HEK293 (cell line): ENCODE measurements around the gene SPACA6.

Experiments used
- MEIS1 ChIP-seq: sonication (generic); formaldehyde crosslinking; IDR thresholded peaks from 2 replicates; pipeline ENCODE4 v1.8.1; 2022; ENCODE audit warnings: missing genetic modification reagents, mild to moderate bottlenecking, borderline replicate concordance
- REPIN1 ChIP-seq: fragments of 450-650 bp; formaldehyde crosslinking; IDR thresholded peaks from 2 replicates; pipeline ENCODE4 v1.5.1; 2017; ENCODE audit warnings: missing biosample characterization, missing genetic modification characterization, low read depth
- TCF7L2 ChIP-seq: IDR thresholded peaks from 2 replicates; pipeline ENCODE4 v1.6.1; 2011; ENCODE audit warnings: low read depth, mild to moderate bottlenecking, inconsistent platforms, low read length, moderate library complexity, borderline replicate concordance
- ZNF23 ChIP-seq: fragments of 450-650 bp; formaldehyde crosslinking; IDR thresholded peaks from 2 replicates; pipeline ENCODE4 v1.5.1; 2016; ENCODE audit warnings: missing biosample characterization, missing genetic modification characterization, borderline replicate concordance
- ZNF530 ChIP-seq: fragments of 450-650 bp; formaldehyde crosslinking; IDR thresholded peaks from 2 replicates; pipeline ENCODE4 v1.5.1; 2016; ENCODE audit warnings: low read depth, missing biosample characterization, missing genetic modification characterization
- ZNF544 ChIP-seq: fragments of 450-650 bp; formaldehyde crosslinking; IDR thresholded peaks from 2 replicates; pipeline ENCODE4 v1.5.0; 2017; ENCODE audit warnings: missing biosample characterization, missing genetic modification characterization
- ZNF664 ChIP-seq: fragments of 450-650 bp; formaldehyde crosslinking; IDR thresholded peaks from 2 replicates; pipeline ENCODE4 v1.5.1; 2016; ENCODE audit warnings: missing biosample characterization, missing genetic modification characterization
- TF ChIP-seq, protein P1 (sequence below): fragments of 450-650 bp; formaldehyde crosslinking; IDR thresholded peaks from 2 replicates; pipeline ENCODE4 v1.5.1; 2016; ENCODE audit warnings: missing biosample characterization, missing genetic modification characterization
- TF ChIP-seq, protein P2 (sequence below): fragments of 450-650 bp; formaldehyde crosslinking; IDR thresholded peaks from 2 replicates; pipeline ENCODE4 v1.5.1; 2016; ENCODE audit warnings: missing biosample characterization, missing genetic modification characterization

DNA sequence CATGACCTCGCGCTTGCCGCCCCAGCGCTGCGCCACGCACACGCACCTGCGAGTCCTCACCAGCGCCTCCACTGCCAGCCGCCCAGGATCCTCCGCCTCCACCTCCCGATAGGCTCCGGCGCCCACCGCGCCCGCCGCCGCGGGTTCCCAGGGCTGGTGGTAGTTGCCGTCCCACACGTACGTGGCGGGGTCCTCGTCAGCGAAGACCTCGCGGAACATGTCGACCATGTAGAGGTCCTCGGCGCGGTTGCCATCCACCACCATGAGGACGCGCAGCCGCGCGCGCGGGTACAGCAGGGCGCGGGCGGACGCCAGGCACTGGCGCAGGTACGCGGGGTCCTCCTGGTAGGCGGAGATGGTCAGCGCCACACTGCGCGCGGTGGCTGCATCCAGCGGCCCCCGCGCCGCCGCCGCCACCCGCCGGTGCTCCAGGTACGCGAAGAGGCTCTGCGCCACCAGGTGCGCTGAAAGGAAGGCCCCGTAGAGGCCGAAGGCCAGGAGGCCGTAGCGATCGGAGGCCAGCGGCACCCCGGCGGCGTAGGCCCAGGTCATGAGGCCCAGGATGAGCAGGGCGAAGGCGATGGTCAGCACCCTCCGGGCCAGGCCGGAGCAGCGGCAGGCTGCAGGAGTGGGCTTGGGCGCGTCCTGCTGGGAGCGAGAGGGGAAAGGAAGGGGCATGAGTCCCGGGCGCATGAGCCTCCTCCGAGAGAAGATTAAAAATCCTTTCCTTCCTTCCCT, 26.3 kb downstream of the SPACA6 start:
- no peak for TF ChIP-seq TCF7L2
- TF ChIP-seq, protein P1, sequence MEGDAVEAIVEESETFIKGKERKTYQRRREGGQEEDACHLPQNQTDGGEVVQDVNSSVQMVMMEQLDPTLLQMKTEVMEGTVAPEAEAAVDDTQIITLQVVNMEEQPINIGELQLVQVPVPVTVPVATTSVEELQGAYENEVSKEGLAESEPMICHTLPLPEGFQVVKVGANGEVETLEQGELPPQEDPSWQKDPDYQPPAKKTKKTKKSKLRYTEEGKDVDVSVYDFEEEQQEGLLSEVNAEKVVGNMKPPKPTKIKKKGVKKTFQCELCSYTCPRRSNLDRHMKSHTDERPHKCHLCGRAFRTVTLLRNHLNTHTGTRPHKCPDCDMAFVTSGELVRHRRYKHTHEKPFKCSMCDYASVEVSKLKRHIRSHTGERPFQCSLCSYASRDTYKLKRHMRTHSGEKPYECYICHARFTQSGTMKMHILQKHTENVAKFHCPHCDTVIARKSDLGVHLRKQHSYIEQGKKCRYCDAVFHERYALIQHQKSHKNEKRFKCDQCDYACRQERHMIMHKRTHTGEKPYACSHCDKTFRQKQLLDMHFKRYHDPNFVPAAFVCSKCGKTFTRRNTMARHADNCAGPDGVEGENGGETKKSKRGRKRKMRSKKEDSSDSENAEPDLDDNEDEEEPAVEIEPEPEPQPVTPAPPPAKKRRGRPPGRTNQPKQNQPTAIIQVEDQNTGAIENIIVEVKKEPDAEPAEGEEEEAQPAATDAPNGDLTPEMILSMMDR (tag by site-specific recombination): no peak
- no peak for TF ChIP-seq ZNF544 (tag by site-specific recombination)
- no peak for TF ChIP-seq MEIS1 (CRISPR knock-in tag)
- no peak for TF ChIP-seq REPIN1 (tag by site-specific recombination)
- no peak for TF ChIP-seq ZNF664
- TF ChIP-seq ZNF530 (tag by site-specific recombination): no peak
- TF ChIP-seq, protein P2, sequence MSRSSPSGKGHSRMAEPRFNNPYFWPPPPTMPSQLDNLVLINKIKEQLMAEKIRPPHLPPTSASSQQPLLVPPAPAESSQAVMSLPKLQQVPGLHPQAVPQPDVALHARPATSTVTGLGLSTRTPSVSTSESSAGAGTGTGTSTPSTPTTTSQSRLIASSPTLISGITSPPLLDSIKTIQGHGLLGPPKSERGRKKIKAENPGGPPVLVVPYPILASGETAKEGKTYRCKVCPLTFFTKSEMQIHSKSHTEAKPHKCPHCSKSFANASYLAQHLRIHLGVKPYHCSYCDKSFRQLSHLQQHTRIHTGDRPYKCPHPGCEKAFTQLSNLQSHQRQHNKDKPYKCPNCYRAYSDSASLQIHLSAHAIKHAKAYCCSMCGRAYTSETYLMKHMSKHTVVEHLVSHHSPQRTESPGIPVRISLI (tag by site-specific recombination): no peak
- no peak for TF ChIP-seq ZNF23 (tag by site-specific recombination)
